Erythroblast (primary cell): ENCODE measurements around the gene MTX1.

Source experiments
- GATA1 ChIP-seq: IDR thresholded peaks from 2 replicates; pipeline ENCODE4 v1.6.1; 2011; ENCODE audit warnings: low read depth, mild to moderate bottlenecking, control low read depth, low read length, moderate library complexity
- POLR2A ChIP-seq: IDR thresholded peaks from 2 replicates; pipeline ENCODE4 v1.6.1; 2011; ENCODE audit warnings: mild to moderate bottlenecking, low read length

- TF ChIP-seq POLR2A, result no peak
- TF ChIP-seq GATA1, result no peak
Measured at GRCh38 chr1:155160128-155160527, 48.4 kb upstream of the MTX1 start.
